Measurements from ENCODE around the gene RANGAP1.
A peak's percentile ranks its signal among the peaks of the same experiment; 100 is the strongest.

DNA sequence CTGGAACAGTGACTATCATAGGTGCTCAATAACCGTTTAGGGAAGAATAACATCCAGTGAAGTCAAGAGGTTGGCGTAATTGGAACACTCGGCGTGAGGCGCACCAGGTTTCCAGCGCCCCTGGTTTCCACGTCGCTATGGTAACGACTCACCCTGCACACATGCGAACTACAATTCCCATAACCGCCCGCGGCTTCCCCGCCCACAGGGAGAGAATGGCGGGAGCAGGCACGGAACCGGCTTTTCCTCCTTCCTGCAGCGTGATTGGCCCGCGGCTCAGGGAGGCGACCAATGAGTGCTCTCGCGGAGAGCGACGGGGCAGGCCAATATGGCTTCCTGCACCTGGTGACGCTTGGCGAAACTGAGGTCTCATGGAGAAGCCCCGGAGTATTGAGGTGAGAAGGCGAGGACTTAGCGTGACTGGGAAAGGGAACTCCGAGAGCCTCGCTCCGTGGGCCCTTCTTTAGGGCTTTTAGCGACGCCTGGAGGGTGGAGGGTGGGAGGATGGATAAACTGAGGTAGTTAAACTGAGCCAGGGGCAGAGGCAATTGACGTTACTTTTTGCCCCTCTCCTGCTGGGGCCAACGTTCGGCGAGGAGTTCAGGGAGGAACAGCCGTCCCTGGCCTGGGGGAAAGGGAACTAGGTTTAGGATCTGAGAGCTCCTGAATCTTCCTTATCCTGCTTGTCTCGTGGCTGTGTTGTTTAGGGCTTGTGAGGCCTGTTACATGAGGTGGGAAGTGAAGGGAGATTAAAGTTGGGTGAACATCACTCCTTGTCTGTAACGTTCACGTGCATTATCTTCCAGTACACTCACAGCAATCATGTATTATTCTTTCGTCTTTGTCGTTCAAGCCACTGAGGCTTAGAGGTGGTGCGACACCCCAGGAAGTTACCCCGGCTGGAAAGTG, 80.7 kb downstream of the RANGAP1 start, which contains the start of gene L3MBTL2:
- peak; percentile 86 for TF ChIP-seq POLR2AphosphoS5 (IDR thresholded peaks at IDR 0.05; ENCODE audit: low read depth, low read length)
- TF ChIP-seq POLR2A (IDR thresholded peaks at IDR 0.05; ENCODE audit: low read depth, low read length): peak; percentile 87

All from GM12892 (cell line).